CD4-positive, alpha-beta T cell treated with Interferon gamma for 1 hour (primary cell): ENCODE results near the gene KLC1.

Experiments
- DNase-seq: peaks from one replicate; pipeline ENCODE4 v3.0.0-alpha.2; 2020

Gene KLC1

DNA sequence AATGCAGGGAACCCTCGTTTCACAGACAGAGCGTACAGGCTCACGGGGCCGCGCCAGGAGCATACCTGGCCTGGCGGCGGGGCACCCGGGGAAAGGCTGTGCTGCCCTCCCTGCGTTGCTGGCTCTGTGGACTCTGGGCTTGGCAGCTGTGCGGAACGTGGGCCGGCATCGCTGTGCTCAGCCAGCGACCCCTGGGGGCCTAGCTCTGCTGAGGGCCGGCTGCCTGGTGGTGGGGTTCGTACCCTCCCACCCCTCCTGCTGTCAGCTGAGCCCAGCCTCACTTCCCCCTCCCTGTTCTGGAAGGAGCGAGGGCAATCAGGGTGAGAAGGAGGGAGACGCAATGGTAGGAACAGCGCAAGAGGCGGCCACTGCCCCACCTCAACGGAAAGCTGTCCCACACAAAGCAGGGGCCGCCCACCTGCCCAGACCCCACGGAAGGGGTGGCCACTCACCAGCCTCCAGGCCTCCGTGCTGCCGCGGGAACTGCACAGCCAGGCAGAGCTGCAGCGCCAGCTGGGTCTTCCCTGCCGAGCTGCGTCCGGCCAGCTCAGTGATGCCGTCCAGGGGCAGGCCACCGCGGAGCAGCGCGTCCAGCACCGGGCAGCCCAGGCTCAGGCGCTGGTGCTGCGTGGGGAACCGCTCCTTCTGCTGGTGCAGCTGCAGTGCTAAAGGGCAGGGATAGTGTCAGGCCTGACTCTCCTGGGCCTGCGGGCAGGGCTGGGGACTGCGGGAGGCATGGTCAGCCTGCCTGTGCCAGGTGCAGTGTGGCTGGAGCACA lies 77.7 kb downstream of the KLC1 start:
- DNase-seq, result no peak

DNA sequence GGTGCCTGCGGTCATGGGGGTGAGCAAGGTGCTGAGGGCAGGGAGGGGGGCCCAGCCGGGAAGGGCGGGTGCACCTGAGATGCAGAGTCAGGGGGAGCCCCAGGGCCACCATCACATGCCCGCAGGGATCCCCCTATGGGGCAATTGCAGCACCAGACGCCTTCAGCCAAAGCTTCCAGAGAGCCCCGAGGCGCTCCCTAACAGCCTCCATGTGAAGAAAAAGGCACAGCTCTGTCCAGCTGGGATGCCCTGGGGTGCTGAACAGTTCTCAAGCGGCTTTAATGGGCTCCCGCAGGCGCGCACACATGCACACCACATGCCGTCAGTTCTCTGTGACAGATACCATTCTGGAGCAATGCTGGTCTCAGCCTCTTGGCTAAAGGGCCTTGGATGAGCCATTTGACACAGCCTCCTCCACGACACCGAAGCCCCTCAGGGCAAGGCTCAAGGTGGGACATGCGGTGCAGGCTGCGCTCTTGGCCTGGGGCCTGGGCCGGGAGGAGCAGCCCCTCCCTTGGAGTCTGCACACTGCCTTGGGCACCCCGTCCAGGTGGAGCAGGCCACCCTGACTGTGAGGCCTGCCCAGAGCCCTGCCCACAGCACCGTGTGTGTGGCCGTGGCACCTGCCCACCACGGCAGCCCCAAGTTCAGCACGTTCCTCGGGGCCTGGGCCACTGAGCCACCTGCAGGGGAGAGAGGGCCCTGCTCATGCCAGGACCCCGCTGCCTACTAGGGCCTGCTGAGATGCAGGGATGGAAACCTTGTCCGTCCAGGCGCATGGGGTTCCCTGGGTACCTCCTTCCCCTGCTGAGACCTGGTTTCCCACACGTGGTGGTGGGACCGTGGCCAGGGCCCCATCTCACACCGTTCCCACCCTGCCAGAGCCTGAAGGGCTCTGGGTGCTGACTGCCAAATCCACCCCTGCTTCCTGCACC lies 78.6 kb downstream of the KLC1 start:
- no peak for DNase-seq

DNA sequence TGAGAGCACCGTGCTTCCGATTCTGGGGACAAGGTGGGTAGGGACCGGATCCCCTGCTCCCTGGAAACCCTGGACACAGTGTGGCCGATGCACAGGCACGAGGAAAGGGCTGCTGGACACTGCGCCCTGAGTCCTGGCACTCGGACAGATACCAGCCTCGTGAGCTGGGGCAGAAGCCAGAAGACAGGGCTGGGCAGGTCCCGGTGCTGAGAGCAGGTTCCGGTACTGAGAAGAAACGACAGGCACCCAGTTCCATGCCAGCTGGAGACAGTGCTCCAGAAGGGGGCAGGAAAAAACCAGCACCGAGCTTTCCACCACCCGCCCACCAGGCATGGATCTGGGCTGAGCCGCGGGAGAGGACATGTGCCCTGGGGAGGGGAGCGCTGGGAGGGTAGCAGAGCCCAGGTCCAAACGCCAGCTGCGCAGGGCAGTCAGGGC lies 79.8 kb downstream of the KLC1 start:
- DNase-seq, result no peak

DNA sequence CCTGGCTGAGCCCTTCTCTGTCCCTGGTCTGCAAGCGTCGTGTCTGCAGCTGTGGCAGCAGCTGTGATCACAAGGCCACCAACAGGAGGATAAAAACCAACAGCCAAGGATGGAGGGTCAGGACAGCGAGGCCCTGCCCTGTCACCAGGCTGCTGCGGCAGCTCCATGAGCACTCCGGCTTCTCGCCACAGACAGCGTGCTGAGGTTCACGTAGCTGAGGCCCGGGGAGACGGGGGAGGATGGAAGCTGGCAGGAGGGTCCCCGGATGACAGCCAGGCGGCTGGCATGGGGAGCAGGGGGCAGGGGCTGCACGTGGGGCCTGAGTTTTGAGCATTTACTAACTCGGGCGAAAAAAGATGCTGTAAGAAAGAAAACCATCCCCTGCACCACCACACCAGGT lies 80.8 kb downstream of the KLC1 start:
- no peak for DNase-seq

DNA sequence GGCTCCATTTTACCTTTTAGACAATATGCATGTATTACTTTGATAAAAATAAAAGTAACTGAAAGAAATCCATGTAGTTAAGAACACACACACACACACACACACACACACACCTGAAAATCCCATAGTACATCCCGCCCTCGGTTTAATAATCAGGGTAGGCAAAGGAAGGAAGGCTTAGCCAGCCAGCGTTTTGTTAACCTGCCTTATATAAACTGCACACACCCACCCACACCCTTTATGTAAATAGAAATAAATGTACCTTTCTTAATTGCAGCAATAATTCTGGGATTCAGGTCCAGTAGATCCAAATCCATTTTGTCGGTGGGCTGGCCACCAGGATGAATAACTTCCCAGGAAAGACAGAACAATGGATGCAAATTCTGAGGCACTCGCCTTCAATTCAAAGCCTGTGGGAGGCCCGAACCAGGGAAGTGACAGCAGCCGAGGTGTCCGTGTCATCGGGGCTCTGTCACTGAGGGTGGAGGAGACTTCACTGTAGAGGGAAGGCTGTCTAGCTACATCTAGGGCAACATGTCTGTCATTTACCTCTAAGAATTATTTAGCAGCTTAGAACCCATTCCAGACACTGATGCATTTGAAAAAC lies 81.9 kb downstream of the KLC1 start:
- no peak for DNase-seq

DNA sequence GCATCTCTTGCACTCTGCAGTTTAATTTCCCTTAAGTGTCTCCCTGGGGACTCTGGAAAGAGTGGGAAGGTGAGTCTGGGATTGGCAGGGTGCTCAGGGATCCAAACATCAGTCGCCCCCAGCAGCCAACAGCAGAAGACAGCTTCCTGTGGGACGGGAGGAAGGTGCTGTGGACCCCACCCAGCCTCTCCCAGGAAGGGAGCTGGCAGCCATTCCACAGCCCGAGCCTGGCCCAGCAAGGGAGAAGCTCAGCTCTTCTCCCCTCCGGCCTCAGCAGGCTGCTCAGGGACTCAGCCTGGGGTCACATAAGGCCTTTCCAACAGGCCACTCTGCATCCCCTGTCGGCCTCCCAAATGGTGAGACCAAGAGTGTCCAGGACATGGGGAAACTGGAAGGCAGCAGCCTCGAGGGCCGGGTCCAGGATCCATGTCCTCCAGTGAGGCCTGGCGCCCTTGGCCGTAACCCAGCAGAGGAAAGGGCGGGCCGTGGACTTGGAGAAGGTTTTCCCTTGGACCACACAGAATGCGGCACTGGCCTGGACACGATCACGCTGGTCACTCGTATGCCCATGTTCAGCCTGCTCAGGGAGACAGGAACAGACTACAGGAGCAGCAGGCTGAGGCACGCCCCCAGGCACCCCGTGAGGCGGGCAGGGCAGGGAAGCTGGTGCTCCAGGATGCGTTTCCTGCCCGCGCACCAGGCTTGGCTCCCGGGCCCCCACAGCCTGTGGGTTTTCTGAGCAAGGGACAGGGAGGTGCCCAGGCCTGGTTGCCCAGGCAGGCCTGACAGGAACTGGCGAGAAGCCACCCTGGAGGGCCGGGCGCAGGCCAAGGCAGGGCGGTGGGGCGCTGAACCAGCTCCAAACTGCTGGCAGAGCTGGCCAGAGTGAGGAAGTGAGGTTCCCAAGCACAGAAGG lies 82.8 kb downstream of the KLC1 start:
- DNase-seq, result no peak

DNA sequence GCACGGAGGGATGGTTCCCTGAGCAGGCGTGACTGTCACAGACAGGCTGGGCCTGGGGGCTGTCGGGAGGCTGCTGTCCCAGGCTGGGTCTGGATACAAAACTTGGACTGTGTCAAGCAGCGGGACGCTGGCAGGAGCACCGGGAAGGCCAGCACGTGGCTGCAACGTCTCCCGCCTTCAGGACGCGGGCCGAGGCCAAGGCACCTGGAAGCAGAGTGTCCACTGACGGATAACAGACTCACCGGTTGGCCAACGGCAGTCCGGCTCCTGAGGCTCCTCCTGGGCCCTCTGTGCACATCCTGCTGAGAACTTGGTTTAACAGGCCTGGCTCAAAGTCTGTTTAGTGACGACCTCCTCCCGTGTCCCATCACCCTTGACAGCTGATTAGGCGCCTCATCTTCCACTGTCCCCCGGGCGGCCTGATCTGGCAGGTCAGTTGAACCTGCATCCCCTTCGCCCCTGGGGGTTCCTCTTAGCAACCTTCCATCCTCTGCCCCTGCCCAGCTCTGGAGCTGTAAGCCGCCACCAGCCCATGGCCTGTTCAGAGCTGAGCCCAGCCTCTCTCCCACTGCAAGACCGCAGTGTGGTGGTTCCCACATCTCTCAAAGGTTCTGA lies 83.7 kb downstream of the KLC1 start:
- no peak for DNase-seq

DNA sequence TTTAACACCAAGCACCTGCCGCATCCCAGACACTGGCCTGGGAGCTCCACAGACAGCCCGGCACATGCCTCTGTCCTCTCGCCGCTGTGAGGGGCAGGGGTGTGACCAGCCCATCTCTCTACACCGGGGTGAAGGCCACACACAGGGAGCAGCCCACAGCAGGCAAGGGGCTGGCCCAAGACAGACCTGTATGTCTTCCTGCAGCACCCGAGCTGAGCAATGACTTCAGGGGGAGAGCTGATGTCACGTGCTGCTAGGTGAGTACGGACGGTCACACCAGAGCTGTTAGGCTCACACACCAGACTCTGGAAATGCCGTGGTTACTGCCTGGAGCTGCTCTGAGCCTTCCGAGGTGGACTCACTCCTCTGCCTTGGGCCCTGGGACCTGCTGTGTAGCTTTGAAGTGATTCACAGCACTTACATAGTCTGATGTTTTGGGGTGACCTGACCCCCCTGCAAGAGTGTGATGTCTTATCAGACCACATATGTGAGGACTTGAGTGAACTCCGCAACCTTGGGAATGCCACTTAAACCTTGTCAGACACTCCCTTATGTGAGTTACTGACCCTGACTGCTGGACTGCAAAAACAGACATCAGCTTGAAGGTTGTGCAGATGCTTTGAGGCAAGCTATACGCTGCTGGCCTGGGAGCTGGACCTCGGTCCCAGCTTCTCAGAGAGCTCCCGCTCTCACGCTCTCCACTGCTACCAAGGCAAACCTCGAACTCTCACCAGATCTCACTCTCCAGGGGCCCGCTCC lies 84.5 kb downstream of the KLC1 start:
- DNase-seq, result no peak

DNA sequence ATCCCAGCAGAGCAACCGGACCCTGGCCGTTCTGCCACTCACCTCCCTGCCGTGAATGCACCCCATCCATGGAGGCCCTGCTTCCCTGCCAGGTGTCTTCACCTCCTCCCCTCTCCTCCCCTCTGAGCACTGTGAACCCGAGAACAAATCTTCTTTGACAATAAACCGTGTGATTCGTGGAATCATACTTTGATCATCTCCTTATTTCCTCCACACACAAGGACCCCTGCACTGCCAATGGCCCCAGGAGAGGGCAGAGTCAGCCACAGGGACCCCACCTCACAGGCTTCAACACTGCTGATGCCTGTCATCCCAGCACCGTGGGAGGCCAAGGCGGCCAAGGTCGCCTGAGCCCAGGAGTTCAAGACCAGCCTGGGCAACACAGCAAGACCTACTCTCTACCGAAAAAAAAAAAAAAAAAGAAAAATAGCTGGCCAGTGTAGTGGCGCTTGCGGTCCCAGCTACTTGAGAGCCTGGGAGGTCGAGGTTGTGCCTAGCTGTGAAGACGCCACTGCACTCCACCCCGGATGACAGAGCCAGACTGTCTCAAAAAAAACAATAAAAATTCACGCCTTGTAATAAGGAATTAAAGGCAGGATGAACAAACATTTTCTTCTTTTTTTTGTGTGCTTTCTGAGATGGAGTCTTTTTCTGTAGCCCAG lies 85.2 kb downstream of the KLC1 start:
- DNase-seq, result no peak

DNA sequence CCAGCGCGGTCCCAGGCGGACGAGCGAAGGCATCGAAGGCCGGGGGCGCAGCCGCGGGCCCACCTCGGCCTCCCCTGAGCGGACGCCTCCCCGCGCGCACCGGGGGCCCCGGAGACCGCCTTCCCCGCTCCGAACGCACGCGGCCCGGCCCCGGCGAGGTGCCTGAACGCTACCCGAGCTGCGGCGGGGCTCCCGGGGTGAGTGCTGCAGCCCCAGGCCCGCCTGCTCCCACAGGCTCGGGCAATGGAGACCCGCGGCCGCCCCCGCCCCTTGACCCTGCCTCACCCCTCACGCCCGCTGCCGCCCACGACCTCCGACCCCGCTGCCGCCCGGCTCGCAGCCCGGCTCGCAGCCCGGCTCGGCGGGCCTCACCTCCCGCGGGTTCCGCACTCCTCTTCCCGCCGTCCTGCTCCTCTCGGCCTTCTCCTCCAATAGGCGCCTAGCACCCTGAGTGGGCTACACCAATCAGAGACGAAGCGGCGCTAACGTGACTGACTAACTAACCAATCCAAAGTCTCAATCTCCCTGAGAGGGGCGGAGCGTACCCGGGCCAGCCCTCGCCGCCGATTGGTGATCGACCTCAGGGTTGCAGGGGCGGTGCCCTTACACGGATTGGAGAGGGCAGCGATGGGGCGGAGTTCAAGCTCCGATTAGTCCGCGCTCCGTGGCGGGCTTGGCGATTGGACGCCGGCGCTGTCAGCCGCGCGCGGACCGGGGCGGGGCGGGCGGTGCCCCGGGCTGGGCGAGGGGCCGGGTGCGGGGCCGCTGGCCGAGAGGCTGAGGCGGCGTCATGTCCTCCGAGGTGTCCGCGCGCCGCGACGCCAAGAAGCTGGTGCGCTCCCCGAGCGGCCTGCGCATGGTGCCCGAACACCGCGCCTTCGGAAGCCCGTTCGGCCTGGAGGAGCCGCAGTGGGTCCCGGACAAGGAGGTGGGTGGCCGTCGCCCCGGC lies 86.3 kb downstream of the KLC1 start, which contains the start of the genes XRCC3 and ZFYVE21:
XRCC3 (minus strand) TSS at position 400 of the 949 bp plus-strand sequence. CDS start 4,364 bp downstream, outside the sequence.
ZFYVE21 (plus strand) TSS at position 759 of the 949 bp plus-strand sequence; CDS start at position 791, 32 bp downstream.
- DNase-seq, result peak; percentile 99

DNA sequence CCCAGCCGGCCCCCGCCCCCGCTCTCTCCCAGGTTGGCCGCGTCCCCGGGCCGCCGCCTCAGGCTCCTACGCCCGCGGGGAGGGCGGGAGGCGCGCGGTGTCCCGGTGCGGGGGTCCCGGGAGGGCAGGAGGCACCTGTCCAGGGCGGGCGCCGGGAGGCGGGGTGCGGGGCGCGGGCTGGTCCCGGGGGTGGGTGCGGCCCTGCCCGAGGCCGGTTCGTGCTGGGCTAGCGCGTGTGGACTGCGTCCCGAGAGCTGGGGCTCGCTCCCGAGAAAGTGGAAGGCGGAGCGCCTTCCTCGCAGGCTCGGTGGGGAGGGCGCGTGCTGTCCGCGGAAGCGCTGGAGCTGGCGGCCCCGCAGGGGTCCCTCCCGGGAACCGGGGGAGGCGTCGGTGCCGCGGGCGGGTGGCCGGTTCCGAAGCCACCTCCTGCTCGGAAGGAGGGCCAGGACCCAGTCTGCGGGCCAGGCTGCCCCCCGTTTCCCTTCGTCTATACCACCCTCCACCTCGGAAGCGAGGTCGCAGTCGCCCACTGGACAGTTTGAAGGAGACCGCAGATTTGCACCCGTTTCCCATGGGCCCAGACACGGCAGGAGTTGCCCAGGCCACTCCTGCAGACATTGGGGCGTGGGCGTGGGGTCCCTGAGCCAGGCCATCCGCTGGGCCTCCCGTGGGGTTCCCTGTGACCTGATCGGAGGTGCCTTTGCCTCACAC lies 87.2 kb downstream of the KLC1 start:
- no peak for DNase-seq

DNA sequence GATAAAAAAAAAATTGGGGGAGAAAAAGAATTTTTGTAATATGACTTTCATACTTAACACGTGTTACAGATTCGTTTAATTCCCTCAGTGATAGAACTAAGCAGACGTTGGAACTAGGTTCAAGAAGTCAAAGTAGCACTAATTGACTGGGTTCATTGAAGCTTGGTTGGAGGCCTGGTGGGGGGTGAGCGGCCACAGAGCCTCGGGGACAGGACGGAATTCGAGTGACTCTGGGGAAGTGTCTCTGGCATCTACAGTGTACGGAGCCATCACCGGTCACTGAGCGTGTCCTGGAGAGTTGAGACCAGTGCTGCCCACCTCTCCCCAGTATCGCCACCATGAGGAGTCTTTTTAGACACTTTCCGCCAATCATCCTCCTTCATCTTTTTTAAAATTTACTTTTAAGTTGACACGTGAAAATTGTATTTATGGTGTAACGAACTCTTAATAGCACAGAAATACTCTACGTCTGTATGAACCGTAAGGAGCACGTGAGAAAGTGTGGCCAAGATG lies 87.9 kb downstream of the KLC1 start:
- DNase-seq, result no peak

DNA sequence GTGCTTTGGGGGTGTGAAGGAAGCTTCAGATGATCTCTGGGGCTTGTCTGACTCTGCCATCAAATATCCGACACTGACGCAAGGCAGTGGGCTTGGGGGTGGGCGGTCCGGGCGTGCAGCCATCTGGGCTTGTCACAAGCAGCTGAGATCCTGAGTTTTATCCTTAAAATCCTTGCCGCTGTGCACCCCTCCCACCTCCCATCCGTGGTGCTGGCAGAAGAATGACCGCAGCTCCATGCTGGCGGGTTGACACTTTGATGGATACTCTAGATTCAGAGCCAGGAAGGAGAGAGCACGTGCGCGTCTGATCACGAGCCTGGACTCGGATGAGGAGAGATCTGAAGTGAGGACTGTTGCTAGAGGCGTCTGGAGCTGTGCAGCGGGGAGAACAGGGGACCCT lies 89.6 kb downstream of the KLC1 start:
- DNase-seq, result no peak

DNA sequence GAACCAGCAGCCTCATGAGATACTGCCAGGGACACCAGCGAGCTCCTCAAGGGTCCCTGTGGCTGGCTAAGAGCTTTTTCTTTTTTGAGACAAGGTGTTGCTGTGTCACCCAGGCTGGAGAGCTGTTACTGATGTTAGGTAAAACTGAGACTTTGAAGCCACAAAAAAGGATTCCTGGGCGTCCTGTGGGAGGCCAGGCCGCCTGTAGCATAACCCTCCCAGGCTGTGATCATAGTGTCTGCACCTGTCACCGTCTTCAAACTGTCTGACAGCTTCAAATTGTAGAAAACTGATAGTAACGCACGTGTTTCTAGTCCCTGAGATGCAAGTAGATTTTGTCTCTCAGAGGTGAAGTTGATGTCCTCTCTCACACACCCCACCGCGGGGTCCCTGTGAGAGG lies 90.7 kb downstream of the KLC1 start:
- DNase-seq, result no peak

DNA sequence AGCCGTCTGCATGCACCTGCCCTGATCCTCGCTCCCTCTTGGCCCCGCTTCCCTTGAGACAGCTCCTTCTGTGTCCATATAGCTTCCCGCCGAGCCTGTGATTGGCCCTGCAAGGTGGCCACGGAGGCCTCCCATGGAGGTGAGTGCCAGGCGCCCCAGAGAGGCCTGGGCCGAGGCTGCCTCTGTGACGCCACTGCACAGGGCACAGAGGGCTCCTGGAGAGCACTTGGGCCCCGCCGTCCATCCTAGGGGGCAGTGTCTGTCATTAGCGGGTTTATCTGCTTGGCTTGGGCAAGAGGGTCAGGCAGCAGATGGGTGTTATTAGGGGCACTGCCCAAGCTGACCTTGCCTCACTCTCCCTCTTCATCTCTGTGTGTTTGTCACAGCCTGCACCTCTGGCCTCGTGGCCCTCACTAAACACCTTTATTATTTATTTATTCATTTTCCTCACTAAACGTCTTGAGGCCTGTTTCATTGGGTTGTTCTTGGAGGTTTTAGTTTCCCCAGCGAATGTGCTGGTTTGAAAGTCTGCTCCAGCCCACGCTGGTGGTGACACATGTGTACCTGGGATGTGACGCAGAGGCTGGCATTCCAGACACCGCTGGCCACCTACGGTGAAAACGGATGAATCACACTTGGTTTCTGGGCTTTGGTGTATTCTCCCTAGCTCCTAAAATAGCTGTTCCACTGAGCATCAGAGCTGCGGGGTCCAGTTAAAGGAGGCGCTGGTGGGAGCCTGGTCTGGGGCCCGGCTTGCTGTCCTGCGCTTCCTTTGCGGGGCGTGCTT lies 92.5 kb downstream of the KLC1 start:
- DNase-seq, result no peak

DNA sequence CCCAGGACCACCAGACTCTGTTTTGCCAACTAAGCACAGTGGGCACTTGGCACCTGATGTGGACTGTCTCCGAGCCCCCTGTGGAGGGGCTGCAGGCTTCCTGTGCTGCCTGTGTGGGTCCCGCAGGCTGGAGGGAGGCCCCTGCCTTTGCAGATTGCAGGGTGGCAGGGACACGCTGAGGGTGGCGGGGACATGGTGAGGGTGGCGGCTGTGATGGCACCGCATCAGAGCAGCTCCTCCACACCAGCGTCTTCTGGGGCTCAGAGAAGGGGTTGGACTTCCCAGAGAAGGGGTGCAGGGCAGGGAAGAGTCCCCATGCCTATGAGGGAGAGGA lies 94.7 kb downstream of the KLC1 start:
- DNase-seq, result no peak

DNA sequence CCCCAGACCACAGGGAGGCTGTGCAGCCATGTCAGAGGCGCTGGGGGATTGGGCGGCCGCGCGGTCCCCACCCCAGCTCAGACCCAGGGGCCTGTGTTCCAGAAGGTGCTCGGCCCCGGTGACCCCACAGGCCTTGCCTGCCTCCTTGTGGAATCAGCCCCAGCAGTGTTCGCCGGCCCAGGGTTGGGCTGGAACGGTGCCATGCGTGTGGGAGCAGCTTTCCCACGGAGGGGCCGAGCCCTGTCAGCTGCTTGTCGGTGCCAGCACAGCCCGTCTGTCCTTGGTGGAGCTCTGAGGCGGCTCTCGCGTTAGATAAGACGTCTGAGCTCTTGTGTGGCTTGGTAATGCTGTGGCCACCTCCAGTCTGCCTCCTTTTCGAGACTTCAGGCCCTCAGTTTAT lies 95.1 kb downstream of the KLC1 start:
- no peak for DNase-seq
